GM18499 (cell line): ENCODE measurements around the gene VSIR.

Source experiments
- ATAC-seq: cut with Tn5 transposase; IDR thresholded peaks from one replicate; pipeline ENCODE4 v1.9.1; 2021; ENCODE audit warnings: moderate number of reproducible peaks; ENCODE audit not compliant: insufficient read depth, unreplicated experiment

Gene VSIR

GRCh38 chr10:71766717-71767419 is 6.5 kb downstream of the VSIR start:
- ATAC-seq: no peak

- no peak for ATAC-seq
Observed at GRCh38 chr10:71765906-71766716, 7.2 kb downstream of the VSIR start.

DNA sequence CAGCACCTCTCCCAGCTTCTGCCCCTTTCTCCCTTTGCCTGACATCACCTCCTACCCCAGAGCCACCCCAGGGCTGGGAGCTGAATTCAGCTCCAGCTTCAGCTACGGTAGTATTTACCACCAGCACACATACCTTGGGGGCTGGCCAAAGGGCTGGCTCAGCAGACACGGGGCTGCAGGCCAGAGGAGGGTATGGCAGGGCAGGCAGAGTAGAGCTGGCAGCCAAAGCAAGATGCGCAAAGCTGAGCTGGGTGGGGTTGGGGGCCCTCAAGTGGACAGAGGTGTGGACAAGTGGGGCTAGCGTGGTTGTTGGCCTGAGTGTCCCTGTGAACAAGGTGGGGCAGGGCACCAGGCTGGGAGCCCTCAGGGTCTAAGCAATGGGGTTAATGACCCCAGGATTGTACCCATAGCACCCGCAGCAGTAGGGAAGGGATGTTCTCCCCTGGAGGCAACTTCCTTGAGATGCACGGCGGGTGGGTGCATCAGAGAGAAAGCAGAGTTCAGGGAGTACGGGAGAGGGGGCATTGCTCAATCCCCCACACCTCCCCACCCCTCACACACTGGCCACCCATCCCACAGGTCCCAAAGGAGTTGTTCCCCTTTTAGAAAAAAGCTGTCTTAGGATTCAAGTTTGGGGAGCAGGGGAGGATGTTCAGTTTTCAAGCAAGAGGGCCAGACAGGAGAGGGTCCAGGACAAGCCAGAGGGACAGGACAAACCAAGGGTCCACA is 8.0 kb downstream of the VSIR start:
- no peak for ATAC-seq

GRCh38 chr10:71763352-71764127 is 9.8 kb downstream of the VSIR start:
- no peak for ATAC-seq

GRCh38 chr10:71762324-71762723 is 11.0 kb downstream of the VSIR start:
- no peak for ATAC-seq

DNA sequence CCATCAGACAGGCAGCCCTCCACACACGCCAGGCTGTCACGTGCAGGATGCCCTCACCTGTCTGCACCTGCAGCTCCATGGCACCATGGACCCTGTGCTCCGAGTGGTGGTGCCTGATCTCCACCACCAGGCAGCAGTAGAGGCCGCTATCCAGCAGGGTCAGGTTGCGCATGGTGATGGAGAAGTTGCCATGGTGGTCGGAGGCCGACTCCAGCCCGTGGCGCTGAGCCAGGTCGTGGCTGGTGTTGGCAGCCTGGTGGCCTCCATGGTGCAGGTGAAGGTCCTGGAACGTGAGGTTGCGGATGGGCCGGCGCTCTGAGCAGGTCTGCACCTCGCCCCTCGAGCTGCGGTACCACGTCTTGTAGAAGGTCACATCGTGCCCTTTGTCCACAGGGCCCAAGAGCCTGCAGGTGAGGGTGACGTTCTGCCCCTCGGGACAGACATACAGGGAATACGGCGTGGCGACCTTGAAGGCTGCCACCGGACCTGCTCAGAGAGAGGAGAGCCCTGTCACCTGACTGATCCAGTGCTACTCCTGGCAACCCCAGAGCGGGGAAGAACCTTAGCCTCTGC is 11.7 kb downstream of the VSIR start:
- ATAC-seq: no peak

DNA sequence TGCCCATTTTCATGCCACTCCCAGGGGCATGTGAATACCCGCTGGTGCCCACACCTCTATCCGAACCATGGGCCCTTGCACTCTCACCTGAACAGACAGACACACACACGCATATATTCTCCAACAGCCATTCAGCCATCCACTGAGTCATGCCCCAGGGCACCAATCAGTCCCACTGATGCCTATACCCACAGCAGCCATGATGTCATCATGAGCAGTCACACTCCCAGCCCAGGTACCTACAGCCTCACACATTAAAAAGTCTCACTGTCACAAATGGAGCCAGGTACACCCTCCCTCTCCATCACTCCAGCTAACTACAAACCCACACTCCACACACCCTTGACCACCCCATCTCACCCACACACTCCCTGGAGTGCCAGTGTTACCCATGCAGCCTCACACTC is 12.2 kb downstream of the VSIR start:
- ATAC-seq: no peak

GRCh38 chr10:71757399-71757922 is 15.9 kb downstream of the VSIR start:
- no peak for ATAC-seq

DNA sequence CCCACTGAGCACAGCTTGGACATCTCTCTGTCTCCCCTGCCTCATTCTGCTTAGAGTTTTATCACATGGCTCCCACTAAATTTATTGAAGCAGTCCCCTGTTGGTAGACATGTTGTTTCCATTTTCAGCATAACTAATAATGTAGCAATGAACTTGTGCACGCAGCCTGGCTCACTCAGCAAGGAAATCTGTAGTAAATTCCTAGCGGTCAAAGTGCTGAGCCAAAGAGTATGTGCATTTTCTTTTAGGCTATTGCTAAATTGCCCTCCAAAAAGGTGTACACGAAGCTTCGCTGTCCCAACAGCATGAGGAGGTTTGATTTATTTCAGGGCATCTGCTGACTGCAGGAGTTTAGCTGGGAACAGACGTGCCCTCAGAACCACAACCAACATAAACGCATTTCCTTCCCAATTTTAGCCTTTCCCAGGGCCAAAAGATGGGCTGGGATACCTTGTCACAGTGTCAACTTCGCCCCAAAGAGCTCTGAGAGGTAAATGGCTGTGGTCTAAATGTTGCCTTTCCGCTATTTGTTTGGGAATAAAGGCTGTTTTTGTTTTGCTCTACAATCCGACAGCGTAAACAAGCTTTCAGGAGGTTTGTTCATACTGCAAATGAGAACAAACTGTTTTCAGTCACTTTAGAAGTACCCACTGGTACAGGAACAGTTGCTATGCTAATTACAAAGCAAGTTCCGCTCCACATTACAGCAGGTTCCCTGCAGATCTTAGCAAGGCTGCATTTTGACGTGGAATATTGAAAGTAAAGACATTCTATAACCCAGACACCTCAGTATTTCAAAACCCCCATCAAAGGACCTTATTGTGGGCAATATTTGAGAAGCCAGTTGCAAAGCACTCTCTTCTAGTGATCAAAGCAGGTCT is 16.8 kb downstream of the VSIR start:
- ATAC-seq: no peak

GRCh38 chr10:71755179-71755879 is 18.0 kb downstream of the VSIR start:
- no peak for ATAC-seq

DNA sequence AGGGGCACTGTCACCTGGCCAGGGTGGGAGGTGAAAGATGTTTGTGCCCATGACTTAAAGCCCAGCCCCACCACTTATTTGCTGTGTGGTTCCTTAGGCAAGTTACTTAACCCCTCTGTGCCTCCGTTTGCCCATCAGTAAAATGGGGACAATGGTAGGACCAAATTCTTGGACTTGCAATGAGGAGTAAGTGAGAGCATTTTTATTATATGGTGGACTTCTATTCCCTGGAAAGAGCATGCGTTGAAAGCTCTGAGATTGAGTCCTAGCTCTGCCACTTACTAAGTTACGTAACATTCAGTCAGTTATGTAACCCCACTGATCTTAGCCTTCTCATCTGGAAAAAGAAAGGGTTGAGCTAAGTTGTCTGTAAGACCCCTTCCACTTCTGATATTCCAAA is 18.8 kb downstream of the VSIR start:
- ATAC-seq: no peak

- ATAC-seq: no peak
Observed at GRCh38 chr10:71753960-71754505, 19.3 kb downstream of the VSIR start.

DNA sequence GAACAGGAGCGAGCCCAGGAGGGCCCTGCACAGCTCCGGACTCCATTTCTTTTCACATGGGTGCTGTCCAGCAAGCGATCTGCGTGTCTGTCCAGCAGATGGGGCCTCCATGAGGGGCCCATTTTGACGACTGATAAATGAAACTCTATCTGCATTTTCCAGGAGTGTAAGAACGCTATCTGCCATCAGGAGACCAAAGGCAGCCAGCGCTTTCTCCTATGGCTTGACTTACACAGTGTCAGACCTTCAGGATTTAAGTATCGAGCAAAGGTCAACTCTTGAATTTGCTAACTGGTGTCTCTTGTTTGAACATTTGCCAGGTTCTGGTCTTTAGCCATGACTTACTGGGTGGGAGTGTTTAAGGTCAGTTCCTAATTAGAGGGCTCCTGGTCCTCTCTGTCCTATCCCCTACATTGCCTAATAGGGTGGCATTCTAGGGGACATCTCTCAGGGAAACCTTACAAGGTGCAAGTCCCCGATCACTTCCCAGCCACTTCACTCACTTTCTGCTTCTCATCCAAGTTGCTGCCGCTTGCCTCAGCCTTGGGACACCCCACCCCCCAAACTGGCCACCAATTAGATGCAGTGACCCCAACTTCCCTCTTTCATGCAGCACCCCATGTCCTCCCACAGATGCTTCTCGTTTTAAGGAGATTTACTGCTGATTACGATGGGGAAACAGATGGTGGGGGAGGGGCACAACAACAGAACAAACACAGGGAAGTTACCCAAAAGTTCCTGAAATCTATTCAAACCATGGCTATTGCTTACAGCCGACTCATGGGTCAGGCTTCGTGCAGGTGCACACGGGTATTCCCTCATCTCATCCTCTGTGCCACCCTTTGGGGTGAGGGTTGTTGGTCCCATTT is 20.0 kb downstream of the VSIR start:
- ATAC-seq: no peak

DNA sequence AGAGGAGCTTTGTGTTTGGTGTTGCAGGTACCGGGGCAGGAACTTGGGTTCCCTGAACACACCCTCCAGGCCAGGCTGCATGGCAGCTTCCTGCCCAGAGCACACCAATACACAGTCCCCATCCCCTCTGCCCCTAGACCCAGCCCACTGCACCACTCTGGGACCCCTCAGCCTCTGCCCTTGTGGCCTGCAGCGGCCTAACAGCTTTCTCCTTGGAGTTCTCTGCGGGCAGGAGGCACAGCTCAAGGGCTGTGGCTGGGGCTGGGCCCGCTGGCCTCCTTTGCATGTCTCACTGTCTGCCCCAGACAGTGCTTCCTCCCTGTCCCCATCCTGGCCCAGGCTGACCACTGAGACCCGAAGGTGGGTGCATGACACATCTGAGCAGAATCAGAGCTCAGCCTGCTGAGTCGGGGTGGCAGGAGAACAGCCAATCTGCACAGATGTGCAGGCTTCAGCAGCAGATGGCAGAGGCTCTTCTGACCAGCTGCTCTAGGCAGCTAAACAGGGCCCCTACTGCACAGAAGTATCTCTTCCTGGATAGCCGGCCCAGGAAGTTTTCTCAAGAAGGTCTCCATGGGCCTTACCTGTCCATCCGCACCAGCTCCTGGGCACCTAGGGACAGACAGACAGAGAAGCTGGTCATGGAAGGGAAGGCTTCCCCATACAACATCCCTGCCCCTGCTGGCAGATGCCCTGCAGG is 20.8 kb downstream of the VSIR start:
- ATAC-seq: no peak

DNA sequence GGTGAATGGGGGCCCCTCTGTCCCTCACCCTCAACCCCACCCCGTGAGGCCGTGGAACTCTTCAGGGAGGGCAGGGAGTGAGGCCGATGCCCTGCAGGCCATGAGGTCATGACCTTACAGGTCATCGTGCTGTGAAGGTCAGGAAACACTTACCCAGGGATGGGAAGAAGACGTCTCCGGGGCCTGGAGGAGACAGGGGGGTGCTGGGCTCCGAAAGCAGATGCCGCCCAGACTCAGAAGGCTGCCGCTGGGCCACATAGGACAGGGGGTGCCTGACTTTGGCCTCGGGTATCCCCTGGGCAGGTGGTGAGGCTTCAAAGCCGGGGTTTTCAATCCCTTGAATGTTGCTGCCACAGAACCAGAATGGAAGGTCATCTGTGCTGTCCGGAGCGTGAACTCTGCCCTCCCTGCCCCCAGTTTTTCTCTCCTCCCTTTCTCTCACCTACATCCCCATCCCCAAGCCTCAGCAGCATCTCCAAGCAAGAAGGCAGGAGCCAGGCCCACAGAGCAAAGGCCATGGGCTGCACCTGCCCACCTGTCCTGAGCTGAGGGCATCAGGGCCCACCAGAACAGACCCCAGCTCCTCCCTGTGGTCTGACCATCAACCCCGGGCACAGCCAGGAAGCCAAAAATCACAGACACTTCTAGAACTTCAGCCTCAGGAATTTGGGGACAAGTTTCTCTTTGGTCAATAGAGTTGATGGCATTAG is 21.6 kb downstream of the VSIR start:
- ATAC-seq: no peak

DNA sequence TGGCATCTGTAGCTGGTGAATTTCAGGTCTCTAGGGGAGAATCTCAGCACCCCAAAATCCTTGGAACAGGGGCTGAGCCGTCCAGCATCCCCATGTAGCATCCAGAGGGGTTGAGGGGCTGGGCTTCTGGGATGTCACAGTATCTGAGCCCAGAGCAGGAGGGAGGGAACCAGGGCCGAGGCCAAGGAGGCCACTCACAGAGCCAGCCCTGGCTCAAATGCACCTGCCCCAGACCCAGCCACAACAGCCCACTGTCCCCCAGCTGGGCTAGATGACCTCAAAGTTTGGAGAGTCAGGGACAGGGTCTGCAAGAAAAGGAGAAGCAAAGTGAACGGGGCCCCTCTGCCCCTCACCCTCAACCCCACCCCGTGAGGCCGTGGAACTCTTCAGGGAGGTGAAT is 22.3 kb downstream of the VSIR start:
- no peak for ATAC-seq
